Liver (tissue), 9 donors: ENCODE data around the gene BPTF. TPM values are rescaled to one million over a fixed set of nuclear protein-coding genes. Genes with fewer than 3 reads are reported as not detected.

ENCODE experiments used
- DNase-seq: peaks from one replicate; pipeline ENCODE4 v3.0.0-alpha.2; 2017; ENCODE audit warnings: low spot score
- H3K27ac ChIP-seq, 2 donors: one replicate each; pipeline ENCODE4 v1.7.0; 2013; ENCODE audit warnings: inconsistent platforms in 2 of 2, low read length in 2 of 2, control low read depth in 1 of 2, low read depth in 1 of 2, mild to moderate bottlenecking in 1 of 2
- H3K27me3 ChIP-seq, 4 donors: one replicate each; pipeline versions ENCODE4 v1.6.1 to v1.7.0; 2013; ENCODE audit warnings: low read length in 3 of 4, inconsistent platforms in 1 of 4, mild to moderate bottlenecking in 1 of 4, moderate library complexity in 1 of 4; ENCODE audit not compliant: control insufficient read depth in 4 of 4, insufficient read depth in 4 of 4
- H3K36me3 ChIP-seq, 4 donors: one replicate each; pipeline versions ENCODE4 v1.6.1 to v1.7.0; 2013; ENCODE audit warnings: low read length in 3 of 4, mild to moderate bottlenecking in 3 of 4, low read depth in 1 of 4, moderate library complexity in 1 of 4; ENCODE audit not compliant: control insufficient read depth in 4 of 4, insufficient read depth in 3 of 4
- H3K4me1 ChIP-seq, 4 donors: one replicate each; pipeline versions ENCODE4 v1.6.1 to v1.7.0; 2013; ENCODE audit warnings: low read length in 3 of 4, mild to moderate bottlenecking in 3 of 4, moderate library complexity in 1 of 4; ENCODE audit not compliant: control insufficient read depth in 4 of 4, insufficient read depth in 4 of 4
- H3K4me3 ChIP-seq, 3 donors: one replicate each; pipeline versions ENCODE4 v1.6.1 to v1.7.0; 2013; ENCODE audit warnings: low read length in 3 of 3, control low read depth in 1 of 3, low read depth in 1 of 3, mild to moderate bottlenecking in 1 of 3
- H3K9ac ChIP-seq, 2 donors: one replicate each; pipeline ENCODE4 v1.7.0; 2013; ENCODE audit warnings: low read length in 2 of 2, mild to moderate bottlenecking in 2 of 2, moderate library complexity in 2 of 2, control low read depth in 1 of 2, low read depth in 1 of 2
- H3K9me3 ChIP-seq, 4 donors: one replicate each; pipeline versions ENCODE4 v1.6.1 to v1.7.0; 2013; ENCODE audit warnings: low read length in 3 of 4; ENCODE audit not compliant: control insufficient read depth in 4 of 4
- EGR1 ChIP-seq, 2 donors: IDR thresholded peaks; 2 replicates each; pipeline ENCODE4 v1.6.1; 2016 to 2018; ENCODE audit warnings: antibody characterized with exemption in 2 of 2, low read depth in 2 of 2
- FOXA1 ChIP-seq: IDR thresholded peaks from 2 replicates; pipeline ENCODE4 v1.6.1; 2016; ENCODE audit warnings: antibody characterized with exemption
- FOXA2 ChIP-seq: IDR thresholded peaks from 2 replicates; pipeline ENCODE4 v1.6.1; 2016; ENCODE audit warnings: antibody characterized with exemption
- GABPA ChIP-seq, 2 donors: IDR thresholded peaks in 1 of 2; conservative IDR thresholded peaks in 1 of 2; 2 replicates each; pipeline ENCODE4 v1.6.1; 2016; ENCODE audit warnings: antibody characterized with exemption in 2 of 2, mild to moderate bottlenecking in 1 of 2, moderate library complexity in 1 of 2
- HNF4A ChIP-seq, 2 donors: conservative IDR thresholded peaks; 2 replicates each; pipeline ENCODE4 v1.6.1; 2016; ENCODE audit warnings: antibody characterized with exemption in 2 of 2, mild to moderate bottlenecking in 2 of 2
- HNF4G ChIP-seq: IDR thresholded peaks from 2 replicates; pipeline ENCODE4 v1.6.1; 2016; ENCODE audit warnings: antibody characterized with exemption
- JUND ChIP-seq, 2 donors: IDR thresholded peaks; 2 replicates each; pipeline ENCODE4 v1.6.1; 2016; ENCODE audit warnings: antibody characterized with exemption in 2 of 2
- NR2F2 ChIP-seq: IDR thresholded peaks from 2 replicates; pipeline ENCODE4 v1.6.1; 2016; ENCODE audit warnings: antibody characterized with exemption
- RAD21 ChIP-seq, 2 donors: IDR thresholded peaks; 2 replicates each; pipeline ENCODE4 v1.6.1; 2016; ENCODE audit warnings: antibody characterized with exemption in 2 of 2, mild to moderate bottlenecking in 2 of 2
- RXRA ChIP-seq, 2 donors: IDR thresholded peaks; 2 replicates each; pipeline ENCODE4 v1.6.1; 2017 to 2018; ENCODE audit warnings: antibody characterized with exemption in 2 of 2, mild to moderate bottlenecking in 1 of 2
- SP1 ChIP-seq: IDR thresholded peaks from 2 replicates; pipeline ENCODE4 v1.6.1; 2018; ENCODE audit warnings: antibody characterized with exemption, mild to moderate bottlenecking
- TAF1 ChIP-seq: conservative IDR thresholded peaks from 2 replicates; pipeline ENCODE4 v1.6.1; 2016; ENCODE audit warnings: antibody characterized with exemption, mild to moderate bottlenecking
- YY1 ChIP-seq: IDR thresholded peaks from 2 replicates; pipeline ENCODE4 v1.6.1; 2016; ENCODE audit warnings: antibody characterized with exemption, mild to moderate bottlenecking
- WGBS: extraction: QIAGEN DNeasy Blood & Tissue Kit; methylation state at CpG from one replicate; pipeline ENCODE4 v1.1.7; 2013; 5-methylcytosine and 5-hydroxymethylcytosine counted together
- polyA plus RNA-seq, 2 donors: library from polyadenylated mRNA; stranded (reverse) in 1 of 2; unstranded in 1 of 2; fragments of 200-250 nt in 1 of 2; fragments of >200 nt in 1 of 2; fragmentation: Nextera tagmentation in 1 of 2; extraction: Ambion mirVana in 1 of 2; gene quantifications; one replicate each; pipeline versions ENCODE4 v1.2.1 to v1.2.3, GENCODE V29; 2013 to 2015
- total RNA-seq, 2 donors: library from RNA; depleted of rRNA; stranded (reverse); fragments of >200 nt; gene quantifications; one replicate each; pipeline ENCODE4 v1.2.3, GENCODE V29; 2014
- TF ChIP-seq, protein P1 (sequence below): fragments of 150-350 bp; IDR thresholded peaks from 2 replicates; pipeline ENCODE4 v1.5.1; 2017; ENCODE audit warnings: improper control_type of control experiment, low read depth, low read length; ENCODE audit not compliant: missing input control
- TF ChIP-seq, protein P2 (sequence below): IDR thresholded peaks from 2 replicates; pipeline ENCODE4 v1.6.1; 2016; ENCODE audit warnings: antibody characterized with exemption
- TF ChIP-seq, protein P3 (sequence below): IDR thresholded peaks from 2 replicates; pipeline ENCODE4 v1.6.1; 2016; ENCODE audit warnings: antibody characterized with exemption
- TF ChIP-seq, protein P4 (sequence below): IDR thresholded peaks from 2 replicates; pipeline ENCODE4 v1.6.1; 2016; ENCODE audit warnings: antibody characterized with exemption, mild to moderate bottlenecking
- TF ChIP-seq, protein P5 (sequence below): IDR thresholded peaks from 2 replicates; pipeline ENCODE4 v1.6.1; 2016; ENCODE audit warnings: antibody characterized with exemption
- donor health status: healthy.
- donor health status: healthy.
- donor health status: healthy.
- donor health status: healthy.
- donor health status: healthy.

Gene BPTF
- total and polyA plus RNA-seq, 4 donors: 8.1 to 51.7 (median 29.5) TPM

DNA sequence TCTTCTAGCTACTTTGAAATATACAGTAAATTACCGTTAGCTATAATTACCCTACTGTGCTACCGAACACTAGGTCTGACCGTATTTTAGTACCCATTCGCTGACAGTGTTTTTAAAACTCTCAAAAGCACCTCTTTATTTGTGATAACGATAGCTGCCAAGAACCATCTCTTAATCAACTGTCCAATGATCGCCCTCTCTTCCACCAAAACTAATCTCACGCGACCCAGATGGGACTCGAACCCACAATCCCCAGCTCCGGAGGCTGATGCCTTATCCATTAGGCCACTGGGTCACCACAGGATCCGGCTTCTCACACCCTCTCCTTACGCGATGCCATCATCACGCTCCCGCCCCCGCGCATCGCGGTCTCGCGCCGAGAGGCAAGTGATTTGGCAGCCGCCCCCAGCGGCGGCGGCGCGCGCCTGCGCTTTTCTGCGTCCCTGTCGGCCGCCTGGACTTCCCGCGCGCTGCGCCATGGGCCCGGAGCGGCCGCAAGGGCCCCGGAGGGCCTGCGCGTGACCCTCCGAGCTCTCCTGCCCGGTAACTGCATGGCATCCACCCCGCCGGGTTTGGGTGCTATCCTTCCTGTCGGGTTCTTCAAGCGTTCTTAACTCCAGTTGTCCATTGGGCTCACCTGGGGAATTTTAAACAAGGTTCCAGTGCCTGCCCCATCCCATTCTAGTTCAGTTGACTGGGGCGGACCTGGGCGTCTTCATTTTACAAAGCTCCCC, 194.5 kb downstream of the BPTF start (continued):
- TF ChIP-seq, protein P1, sequence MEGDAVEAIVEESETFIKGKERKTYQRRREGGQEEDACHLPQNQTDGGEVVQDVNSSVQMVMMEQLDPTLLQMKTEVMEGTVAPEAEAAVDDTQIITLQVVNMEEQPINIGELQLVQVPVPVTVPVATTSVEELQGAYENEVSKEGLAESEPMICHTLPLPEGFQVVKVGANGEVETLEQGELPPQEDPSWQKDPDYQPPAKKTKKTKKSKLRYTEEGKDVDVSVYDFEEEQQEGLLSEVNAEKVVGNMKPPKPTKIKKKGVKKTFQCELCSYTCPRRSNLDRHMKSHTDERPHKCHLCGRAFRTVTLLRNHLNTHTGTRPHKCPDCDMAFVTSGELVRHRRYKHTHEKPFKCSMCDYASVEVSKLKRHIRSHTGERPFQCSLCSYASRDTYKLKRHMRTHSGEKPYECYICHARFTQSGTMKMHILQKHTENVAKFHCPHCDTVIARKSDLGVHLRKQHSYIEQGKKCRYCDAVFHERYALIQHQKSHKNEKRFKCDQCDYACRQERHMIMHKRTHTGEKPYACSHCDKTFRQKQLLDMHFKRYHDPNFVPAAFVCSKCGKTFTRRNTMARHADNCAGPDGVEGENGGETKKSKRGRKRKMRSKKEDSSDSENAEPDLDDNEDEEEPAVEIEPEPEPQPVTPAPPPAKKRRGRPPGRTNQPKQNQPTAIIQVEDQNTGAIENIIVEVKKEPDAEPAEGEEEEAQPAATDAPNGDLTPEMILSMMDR: peak; percentile 68
- peak in 1 of 2 donors; percentile 27 for TF ChIP-seq RXRA (IDR thresholded peaks at IDR 0.05)

DNA sequence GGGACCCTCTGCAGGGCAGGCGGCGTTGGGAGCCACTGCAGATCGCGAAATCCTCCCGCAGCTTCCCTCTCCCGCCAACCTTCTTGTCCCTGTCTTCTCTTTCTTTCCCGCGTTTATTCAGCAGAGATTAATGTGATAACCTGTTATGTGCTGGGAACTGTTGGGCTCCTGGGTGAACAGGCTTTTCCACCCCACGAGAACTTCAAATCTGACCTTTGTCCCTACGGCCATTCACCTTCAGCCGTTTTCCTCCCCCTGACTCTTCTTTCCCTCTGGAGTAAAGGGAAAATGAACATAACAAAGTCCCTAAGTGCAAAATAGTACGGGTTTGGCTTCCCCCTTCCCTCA, 195.1 kb downstream of the BPTF start:
- H3K36me3 ChIP-seq: no peaks in the 10 kb centered on the region
- H3K9ac ChIP-seq: peak overlapping the region; percentile 73 to 88
- H3K9me3 ChIP-seq: no peaks in the 10 kb centered on the region
- peaks cover 0 to 14% (median 7%) of the 10 kb centered on the region in 4 donors for H3K4me1 ChIP-seq
- DNase-seq: no peak
- TF ChIP-seq TAF1 (peak; percentile 54), JUND (IDR thresholded peaks at IDR 0.05) (peak in 1 of 2 donors; percentile 42), FOXA1 (no peak), GABPA (IDR thresholded peaks at IDR 0.05 in 1 of 2, conservative IDR thresholded peaks at IDR 0.05 in 1 of 2) (no peak), NR2F2 (no peak), HNF4A (conservative IDR thresholded peaks at IDR 0.05) (peak; percentile 73 to 78), FOXA2 (no peak), SP1 (peak; percentile 90), YY1 (peak; percentile 32), HNF4G (no peak), RAD21 (IDR thresholded peaks at IDR 0.05) (no peak), EGR1 (IDR thresholded peaks at IDR 0.05; ENCODE audit: low read depth in 2 of 2) (no peak), RXRA (IDR thresholded peaks at IDR 0.05) (peak; percentile 96 to 99)
- TF ChIP-seq, protein P1: no peak
- TF ChIP-seq, protein P2, sequence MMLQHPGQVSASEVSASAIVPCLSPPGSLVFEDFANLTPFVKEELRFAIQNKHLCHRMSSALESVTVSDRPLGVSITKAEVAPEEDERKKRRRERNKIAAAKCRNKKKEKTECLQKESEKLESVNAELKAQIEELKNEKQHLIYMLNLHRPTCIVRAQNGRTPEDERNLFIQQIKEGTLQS: no peak
- TF ChIP-seq, protein P3, sequence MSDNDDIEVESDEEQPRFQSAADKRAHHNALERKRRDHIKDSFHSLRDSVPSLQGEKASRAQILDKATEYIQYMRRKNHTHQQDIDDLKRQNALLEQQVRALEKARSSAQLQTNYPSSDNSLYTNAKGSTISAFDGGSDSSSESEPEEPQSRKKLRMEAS: peak; percentile 21
- TF ChIP-seq, protein P4, sequence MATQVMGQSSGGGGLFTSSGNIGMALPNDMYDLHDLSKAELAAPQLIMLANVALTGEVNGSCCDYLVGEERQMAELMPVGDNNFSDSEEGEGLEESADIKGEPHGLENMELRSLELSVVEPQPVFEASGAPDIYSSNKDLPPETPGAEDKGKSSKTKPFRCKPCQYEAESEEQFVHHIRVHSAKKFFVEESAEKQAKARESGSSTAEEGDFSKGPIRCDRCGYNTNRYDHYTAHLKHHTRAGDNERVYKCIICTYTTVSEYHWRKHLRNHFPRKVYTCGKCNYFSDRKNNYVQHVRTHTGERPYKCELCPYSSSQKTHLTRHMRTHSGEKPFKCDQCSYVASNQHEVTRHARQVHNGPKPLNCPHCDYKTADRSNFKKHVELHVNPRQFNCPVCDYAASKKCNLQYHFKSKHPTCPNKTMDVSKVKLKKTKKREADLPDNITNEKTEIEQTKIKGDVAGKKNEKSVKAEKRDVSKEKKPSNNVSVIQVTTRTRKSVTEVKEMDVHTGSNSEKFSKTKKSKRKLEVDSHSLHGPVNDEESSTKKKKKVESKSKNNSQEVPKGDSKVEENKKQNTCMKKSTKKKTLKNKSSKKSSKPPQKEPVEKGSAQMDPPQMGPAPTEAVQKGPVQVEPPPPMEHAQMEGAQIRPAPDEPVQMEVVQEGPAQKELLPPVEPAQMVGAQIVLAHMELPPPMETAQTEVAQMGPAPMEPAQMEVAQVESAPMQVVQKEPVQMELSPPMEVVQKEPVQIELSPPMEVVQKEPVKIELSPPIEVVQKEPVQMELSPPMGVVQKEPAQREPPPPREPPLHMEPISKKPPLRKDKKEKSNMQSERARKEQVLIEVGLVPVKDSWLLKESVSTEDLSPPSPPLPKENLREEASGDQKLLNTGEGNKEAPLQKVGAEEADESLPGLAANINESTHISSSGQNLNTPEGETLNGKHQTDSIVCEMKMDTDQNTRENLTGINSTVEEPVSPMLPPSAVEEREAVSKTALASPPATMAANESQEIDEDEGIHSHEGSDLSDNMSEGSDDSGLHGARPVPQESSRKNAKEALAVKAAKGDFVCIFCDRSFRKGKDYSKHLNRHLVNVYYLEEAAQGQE: no peak
- TF ChIP-seq, protein P5, sequence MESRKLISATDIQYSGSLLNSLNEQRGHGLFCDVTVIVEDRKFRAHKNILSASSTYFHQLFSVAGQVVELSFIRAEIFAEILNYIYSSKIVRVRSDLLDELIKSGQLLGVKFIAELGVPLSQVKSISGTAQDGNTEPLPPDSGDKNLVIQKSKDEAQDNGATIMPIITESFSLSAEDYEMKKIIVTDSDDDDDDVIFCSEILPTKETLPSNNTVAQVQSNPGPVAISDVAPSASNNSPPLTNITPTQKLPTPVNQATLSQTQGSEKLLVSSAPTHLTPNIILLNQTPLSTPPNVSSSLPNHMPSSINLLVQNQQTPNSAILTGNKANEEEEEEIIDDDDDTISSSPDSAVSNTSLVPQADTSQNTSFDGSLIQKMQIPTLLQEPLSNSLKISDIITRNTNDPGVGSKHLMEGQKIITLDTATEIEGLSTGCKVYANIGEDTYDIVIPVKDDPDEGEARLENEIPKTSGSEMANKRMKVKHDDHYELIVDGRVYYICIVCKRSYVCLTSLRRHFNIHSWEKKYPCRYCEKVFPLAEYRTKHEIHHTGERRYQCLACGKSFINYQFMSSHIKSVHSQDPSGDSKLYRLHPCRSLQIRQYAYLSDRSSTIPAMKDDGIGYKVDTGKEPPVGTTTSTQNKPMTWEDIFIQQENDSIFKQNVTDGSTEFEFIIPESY: no peak
- H3K27ac ChIP-seq: peak overlapping the region; percentile 73 to 96
- WGBS: 2% methylated on average over 12 of the region's 12 CpGs
- H3K27me3 ChIP-seq: no peaks in the 10 kb centered on the region
- H3K4me3 ChIP-seq: peak overlapping the region; percentile 64 to 69 (median 69)
